ENCODE results near the gene NAA25. TPM values are rescaled to one million over a fixed set of nuclear protein-coding genes. Genes with fewer than 3 reads are reported as not detected.
"Not testable (repeated sequence)": the region's sequence is repeated elsewhere in the genome, so short reads cannot be mapped to it uniquely, and the experiment has no call there.

The NAA25 gene
- total RNA-seq, 4 donors from 2014 or later, result 5.3 to 57.4 (median 33.9) TPM

- DNase-seq, result no peak
Observed at GRCh38 chr12:112111931-112112330, 3.3 kb upstream of the NAA25 start.

GRCh38 chr12:112110787-112111662 is 2.4 kb upstream of the NAA25 start:
- H3K27ac ChIP-seq, result peak overlapping the region in 1 of 2 donors; percentile 93
- intact Hi-C loops (cut with DNase I; ENCODE audit: low total_unique reads); H3K36me3 ChIP-seq; H3K4me1 ChIP-seq; H3K9me3 ChIP-seq; H3K4me3 ChIP-seq; DNase-seq; H3K27me3 ChIP-seq: not testable (repeated sequence)

More at GRCh38 chr12:112111931-112112330, 3.3 kb upstream of the NAA25 start:
- no peak for TF ChIP-seq POLR2A (IDR thresholded peaks at IDR 0.05)
- TF ChIP-seq CTCF (IDR thresholded peaks at IDR 0.05), result no peak
- Histone ChIP-seq H3K27ac (no peak overlapping the region), H3K4me3 (no peak overlapping the region), H3K27me3 (no peaks in the 10 kb centered on the region), H3K9me3 (no peaks in the 10 kb centered on the region), H3K4me1 (peaks cover 0 to 4% of the 10 kb centered on the region in 2 donors), H3K36me3 (no peaks in the 10 kb centered on the region)
- intact Hi-C loops (cut with DNase I; ENCODE audit: low total_unique reads), result no loop called here

- peak in 1 of 2 donors; percentile 28 for DNase-seq
- Histone ChIP-seq H3K9me3 (no peaks in the 10 kb centered on the region), H3K36me3 (no peaks in the 10 kb centered on the region), H3K4me1 (peaks cover 0 to 4% of the 10 kb centered on the region in 2 donors), H3K4me3 (peak overlapping the region; percentile 63 to 69), H3K27ac (peak overlapping the region; percentile 91 to 93), H3K27me3 (no peaks in the 10 kb centered on the region)
- TF ChIP-seq CTCF (IDR thresholded peaks at IDR 0.05) (no peak), POLR2A (IDR thresholded peaks at IDR 0.05) (no peak)
- intact Hi-C loops (cut with DNase I; ENCODE audit: low total_unique reads), result loop anchor here (10.0 kb wide), 1 partner anchor 93 kb away; the partner anchor contains the start of genes ERP29 and TMEM116
Observed at GRCh38 chr12:112107306-112108201, 1.0 kb downstream of the NAA25 start.

GRCh38 chr12:112105891-112106290 is 2.7 kb downstream of the NAA25 start:
- Histone ChIP-seq H3K9me3 (no peaks in the 10 kb centered on the region), H3K27ac (no peak overlapping the region), H3K27me3 (no peaks in the 10 kb centered on the region), H3K36me3 (no peaks in the 10 kb centered on the region), H3K4me3 (no peak overlapping the region), H3K4me1 (peaks cover 0 to 4% of the 10 kb centered on the region in 2 donors)
- TF ChIP-seq CTCF (IDR thresholded peaks at IDR 0.05) (no peak), POLR2A (IDR thresholded peaks at IDR 0.05) (no peak)
- DNase-seq, result no peak
- intact Hi-C loops (cut with DNase I; ENCODE audit: low total_unique reads), result loop anchor here (10.0 kb wide), 1 partner anchor 91 kb away; the partner anchor contains the start of genes ERP29 and TMEM116

- H3K9me3 ChIP-seq, result no peaks in the 10 kb centered on the region
- no peak overlapping the region for H3K4me3 ChIP-seq
- no peak for DNase-seq
- H3K4me1 ChIP-seq, result no peaks in the 10 kb centered on the region
- H3K27me3 ChIP-seq, result no peaks in the 10 kb centered on the region
- H3K27ac ChIP-seq, result no peak overlapping the region
- TF ChIP-seq CTCF (IDR thresholded peaks at IDR 0.05) (no peak), POLR2A (IDR thresholded peaks at IDR 0.05) (no peak)
- H3K36me3 ChIP-seq, result no peaks in the 10 kb centered on the region
- intact Hi-C loops (cut with DNase I; ENCODE audit: low total_unique reads), result loop anchor here (10.0 kb wide), 1 partner anchor 89 kb away; the partner anchor contains the start of genes ERP29 and TMEM116
Observed at GRCh38 chr12:112103758-112104503, 4.7 kb downstream of the NAA25 start.

- H3K9me3 ChIP-seq, H3K36me3 ChIP-seq, DNase-seq, H3K27me3 ChIP-seq, H3K4me3 ChIP-seq, H3K27ac ChIP-seq, H3K4me1 ChIP-seq: not testable (repeated sequence)
- intact Hi-C loops (cut with DNase I; ENCODE audit: low total_unique reads), result loop anchor here (10.0 kb wide), 1 partner anchor 88 kb away; the partner anchor contains the start of genes ERP29 and TMEM116
Observed at GRCh38 chr12:112102746-112103145, 5.8 kb downstream of the NAA25 start.
